Measurements from ENCODE around the gene IMPDH2. TPM values are rescaled to one million over a fixed set of nuclear protein-coding genes. Genes with fewer than 3 reads are reported as not detected.
A peak's percentile ranks its signal among the peaks of the same experiment; 100 is the strongest.

Gene IMPDH2
- total RNA-seq, 1 donor from 2014 or later: 38.6 TPM

DNA sequence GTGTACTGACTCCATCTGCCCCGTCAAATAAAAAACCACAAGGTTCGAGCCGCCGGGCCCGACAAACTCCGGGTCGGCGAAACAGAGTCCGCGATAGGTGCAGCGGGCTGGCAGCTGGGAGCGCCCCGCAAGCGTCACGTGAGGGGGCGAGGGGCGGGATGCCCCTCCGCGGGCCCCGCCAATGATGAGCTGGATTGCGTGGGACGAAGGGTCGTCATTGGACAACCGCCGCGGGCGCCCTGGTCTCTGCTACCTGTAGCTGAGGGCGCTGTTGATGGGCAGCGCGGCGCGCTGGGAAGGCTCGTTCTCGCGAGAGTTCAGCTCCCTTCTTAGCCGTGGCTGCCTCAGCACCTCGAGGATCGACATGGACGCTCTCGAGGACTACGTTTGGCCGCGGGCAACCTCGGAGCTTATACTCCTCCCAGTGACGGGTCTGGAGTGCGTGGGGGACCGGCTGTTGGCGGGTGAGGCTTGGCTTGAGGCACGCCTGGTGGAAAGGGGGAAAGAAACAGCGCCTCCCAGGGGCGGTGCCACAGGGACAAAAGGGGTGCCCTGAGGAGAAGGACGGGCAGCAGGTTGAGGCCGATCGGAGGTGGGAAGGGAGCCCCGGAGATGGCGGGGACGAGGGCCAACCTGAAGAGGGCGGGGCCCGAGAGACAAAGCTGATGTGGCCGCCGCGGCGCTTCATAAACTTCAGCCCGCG lies 22.0 kb downstream of the IMPDH2 start, which contains the start of gene WDR6:
Gene WDR6 (plus strand): TSS at position 324 of the 703 bp plus-strand sequence. CDS start 41 bp downstream, at position 365.
- DNase-seq (ENCODE audit: low spot score) (peak; percentile 98), ATAC-seq (peak; percentile 90)

DNA sequence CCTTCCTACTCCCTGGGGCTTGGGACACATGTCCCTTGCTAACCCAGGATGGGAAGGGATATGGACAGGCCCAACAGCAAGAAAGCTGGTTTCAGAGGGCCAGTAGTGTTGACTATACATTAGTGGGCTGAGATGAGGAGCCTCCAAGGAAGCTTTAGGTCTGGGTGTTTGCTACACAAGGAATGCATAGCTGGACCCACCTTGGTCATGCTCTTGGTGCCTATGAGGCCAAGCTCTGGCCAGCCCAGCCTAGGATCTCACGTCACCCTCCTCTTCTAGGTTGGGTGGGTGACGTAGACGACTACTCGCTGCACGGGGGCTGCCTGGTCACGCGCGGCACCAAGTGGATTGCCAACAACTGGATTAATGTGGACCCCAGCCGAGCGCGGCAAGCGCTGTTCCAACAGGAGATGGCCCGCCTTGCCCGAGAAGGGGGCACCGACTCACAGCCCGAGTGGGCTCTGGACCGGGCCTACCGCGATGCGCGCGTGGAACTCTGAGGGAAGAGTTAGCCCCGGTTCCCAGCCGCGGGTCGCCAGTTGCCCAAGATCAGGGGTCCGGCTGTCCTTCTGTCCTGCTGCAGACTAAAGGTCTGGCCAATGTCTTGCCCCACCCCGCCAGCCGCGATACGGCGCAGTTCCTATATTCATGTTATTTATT lies 22.7 kb downstream of the IMPDH2 start:
- ATAC-seq: peak; percentile 1
- no peak for DNase-seq (ENCODE audit: low spot score)

DNA sequence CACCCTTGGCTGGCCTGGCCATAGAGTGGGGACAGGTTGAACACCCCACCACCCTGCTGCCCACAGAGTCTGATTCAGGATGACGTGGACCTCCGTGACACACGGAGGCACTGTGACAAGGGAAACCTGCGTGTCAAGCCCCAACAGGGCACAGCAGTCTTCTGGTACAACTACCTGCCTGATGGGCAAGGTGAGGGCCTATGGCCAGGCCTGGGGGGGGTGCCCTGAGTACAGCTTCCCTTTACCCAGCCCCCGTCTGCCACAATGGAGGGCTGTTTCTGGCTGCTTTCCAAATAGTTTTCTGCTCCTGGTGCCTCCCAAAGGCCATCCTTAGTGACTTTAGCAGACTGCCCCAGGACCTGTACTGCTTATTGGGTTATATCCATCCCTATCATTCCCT lies 23.2 kb downstream of the IMPDH2 start:
- DNase-seq (ENCODE audit: low spot score): no peak
- no peak for ATAC-seq

DNA sequence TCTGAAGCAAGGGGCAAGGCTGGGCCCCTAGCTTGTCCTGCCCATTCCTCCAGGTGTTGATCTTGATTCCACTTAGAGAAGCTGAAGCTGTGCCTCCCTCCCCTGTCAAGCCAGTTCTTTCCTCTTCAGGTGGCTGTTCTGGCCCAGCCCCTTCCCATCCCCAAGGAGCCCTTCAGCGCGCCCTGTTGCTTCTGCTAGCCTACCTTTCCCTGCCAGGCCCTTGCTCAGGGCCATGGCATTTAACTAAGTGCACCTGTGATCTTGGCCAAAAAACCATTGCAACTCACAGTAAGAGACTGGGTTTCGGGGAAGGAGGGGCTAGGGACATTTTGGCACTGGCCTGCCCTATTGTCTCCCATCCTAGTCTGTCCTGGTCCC lies 23.9 kb downstream of the IMPDH2 start:
- ATAC-seq (no peak), DNase-seq (ENCODE audit: low spot score) (no peak)

DNA sequence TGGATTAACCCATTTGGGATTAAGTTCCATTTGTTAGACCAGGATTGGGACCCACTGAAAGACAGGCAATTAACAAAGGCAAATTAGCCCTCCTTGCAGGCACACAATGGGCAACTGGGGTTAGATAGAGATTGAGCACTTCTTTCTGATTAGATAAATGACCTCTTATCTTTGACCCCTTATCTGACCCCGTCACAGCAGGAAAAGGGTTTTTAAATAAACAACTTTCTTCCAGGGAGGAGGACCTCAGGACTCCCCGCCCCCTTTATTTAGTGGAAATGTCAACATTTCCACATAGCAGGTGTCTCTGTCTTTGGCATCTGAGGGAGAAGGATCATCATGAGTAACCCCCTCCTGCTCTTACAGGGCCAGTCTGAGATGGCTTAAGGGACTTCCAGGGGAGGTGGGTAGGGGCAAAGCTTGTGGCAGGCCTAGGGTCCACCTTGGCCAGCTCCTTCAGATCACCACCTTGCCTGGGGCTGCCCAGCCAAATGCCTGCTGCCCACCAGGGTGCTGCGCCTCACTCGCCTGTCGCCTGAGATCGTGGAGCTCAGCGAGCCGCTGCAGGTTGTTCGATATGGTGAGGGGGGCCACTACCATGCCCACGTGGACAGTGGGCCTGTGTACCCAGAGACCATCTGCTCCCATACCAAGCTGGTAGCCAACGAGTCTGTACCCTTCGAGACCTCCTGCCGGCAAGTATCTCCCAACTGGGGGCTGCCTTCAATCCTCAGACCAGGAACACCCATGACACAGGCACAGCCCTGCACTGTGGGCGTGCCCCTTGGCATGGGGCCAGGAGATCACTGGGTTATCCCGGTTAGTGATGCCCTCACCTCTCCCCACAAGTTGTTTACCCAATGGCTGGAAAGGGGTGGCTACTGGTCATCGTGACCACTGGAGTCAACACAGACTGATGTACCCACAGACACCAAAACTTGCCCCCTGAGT lies 24.6 kb downstream of the IMPDH2 start:
- ATAC-seq (peak; percentile 1), DNase-seq (ENCODE audit: low spot score) (peak; percentile 70)

DNA sequence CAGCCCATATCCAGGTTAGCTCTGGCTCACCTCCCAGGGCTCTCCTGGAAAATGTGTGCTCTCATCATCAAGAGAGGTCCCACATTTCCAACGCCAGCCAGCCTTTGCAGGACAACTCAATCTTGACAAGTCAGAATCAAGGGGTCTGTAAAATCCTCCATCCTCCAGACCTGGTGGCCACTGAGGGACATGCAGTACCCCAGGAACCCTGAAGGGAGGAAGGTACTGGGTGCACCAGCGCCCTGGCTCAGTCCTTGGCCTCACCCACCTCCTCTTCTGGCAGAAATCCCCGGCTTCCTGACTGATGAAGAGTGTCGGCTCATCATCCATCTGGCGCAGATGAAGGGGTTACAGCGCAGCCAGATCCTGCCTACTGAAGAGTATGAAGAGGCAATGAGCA lies 28.0 kb downstream of the IMPDH2 start:
- ATAC-seq (no peak), DNase-seq (ENCODE audit: low spot score) (no peak)

DNA sequence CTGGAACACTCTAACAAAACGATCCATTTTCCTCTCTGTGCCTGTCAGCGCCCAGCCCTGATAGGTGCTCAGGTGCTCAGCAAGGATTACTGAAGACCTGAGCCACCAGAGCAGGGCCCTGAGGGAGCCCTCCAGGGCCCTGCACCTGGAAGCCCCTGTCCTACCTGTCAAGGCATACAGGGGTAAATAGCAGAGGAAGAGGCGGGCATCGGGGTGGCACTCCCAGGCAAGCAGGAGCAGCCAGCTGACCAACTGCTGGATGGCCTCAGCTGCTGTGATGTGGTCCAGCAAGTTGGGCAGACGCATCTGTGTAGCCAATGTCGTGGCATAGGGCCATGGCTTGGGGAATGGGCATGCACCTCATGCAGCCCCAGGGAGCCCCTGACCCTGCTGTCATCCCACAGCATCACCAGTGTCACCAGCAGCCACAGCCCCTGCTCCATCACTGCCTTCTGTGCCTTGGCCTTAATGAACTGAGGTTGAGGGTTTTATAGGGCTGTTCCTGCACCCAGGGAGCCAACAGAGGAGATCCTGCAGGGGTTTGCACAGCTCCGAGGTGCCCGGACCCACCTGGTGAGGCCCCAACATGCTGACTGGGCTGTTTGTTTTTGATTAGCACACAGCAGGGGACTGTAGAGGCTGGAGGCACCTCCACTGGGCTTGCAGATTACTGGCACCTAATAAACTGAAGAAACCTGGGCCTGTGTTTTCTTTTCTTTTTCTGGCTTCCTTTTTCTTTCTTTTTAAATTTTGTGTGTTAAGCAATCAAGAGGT lies 29.9 kb downstream of the IMPDH2 start:
- no peak for DNase-seq (ENCODE audit: low spot score)
- ATAC-seq: no peak

DNA sequence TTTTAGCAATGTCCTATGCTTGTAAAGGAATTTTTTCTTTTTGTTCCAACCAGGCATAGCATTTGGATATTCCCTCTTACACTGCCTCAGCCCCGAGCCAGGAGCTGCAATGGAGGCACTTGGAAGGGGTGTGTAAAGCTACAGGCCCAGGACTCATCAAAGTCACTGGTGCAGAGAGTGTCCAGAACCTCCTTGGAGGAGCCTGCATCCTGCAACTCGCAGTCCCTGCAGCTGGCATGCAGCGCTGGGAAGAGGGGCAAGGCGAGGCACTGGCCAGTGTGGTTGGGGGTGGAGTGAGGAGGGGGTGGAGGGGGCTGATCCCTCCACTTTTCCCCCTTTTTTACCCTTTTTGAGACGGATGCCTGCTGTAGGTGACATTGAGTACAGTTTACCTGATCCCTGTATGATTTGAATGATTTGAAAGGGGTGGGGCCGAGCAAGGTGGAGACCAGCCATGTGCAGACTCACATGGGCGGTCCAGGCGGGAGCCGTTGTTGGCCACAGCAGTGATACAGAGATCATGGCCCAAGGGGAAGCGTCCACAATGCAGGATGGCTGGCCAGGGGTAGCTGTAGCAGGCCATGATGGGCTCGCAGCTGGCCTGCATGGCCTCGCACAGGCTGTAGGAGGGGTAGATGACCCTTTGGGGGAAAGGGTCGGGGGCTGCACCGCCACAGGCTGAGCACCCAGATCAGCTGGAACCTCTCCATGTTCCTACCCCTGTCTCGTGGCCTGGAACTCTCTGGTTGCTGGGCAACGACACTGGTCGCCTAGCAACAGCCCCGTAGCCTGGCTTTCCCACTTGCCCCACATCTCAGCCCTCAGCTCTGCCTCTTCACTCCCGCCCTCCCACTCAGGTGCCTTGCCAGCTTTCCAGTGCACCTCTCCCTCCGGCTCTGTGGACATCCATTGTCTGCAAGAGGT lies 31.2 kb downstream of the IMPDH2 start:
- no peak for DNase-seq (ENCODE audit: low spot score)
- ATAC-seq: no peak

DNA sequence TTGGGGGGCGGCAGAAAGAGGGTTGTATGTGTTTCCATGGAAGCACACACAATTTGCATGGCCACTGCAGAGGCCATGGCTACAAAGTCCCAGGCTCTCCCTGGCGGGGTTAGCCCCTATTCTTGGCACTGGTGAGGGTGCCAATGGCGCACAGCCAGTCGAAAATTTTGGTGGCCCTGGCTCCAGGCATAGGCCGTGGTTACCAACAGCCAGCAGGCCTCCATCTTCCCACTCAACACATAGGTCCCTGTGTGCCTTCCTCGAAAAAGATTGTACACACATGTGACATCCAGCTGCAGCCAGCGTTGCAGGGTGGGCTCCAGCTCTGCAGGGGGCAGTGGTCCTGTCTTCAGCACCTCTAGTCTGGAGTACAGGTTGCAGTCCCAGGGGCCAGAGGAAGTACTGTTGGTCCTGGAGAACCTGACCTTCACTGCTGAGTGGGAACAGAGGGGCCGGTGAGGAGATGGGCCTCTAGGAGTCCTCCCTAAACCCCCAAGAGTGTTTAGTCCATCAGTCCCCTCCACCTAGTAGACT lies 32.0 kb downstream of the IMPDH2 start:
- no peak for DNase-seq (ENCODE audit: low spot score)

DNA sequence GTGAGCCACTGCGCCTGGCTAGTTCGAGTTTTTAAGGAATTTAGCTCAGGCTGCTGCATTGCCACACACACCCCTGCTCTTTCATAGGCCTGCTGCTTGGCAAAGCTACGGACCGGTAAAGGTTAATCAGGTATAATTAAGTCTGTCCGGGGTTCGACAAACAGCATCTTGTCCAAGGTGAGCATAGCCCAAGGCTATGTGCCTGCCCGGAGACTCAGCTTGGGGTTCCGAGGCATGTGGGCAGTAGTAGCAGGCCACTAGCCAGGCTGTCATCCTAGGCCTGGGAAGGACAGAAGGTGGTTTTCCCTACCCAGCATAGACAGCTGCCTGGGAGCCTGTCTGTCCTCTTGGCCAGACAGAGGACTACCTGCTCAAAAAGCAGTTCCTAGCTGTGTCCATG lies 32.6 kb downstream of the IMPDH2 start:
- DNase-seq (ENCODE audit: low spot score): no peak
- no peak for ATAC-seq

More for the DNA sequence above, 32.0 kb downstream of the IMPDH2 start:
- ATAC-seq: no peak

DNA sequence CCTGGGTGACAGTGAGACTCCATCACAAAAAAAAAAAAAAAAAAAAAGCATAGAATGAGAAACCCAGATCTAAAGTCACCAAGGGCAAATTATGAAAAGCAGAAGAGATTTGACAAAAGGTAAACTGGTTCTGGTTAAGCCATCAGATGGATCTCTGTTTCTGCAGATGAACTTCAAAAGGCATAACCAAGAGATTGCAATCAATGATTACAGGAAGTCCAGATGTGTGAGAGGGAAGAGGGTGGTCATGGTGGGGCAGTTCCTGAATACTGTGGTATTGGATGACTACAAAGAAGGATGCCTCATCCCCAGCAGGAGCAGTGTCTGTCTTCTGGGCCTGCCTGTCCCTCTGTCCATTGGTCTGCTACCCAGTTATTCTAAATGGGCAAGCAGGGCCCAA lies 35.4 kb downstream of the IMPDH2 start:
- ATAC-seq (no peak), DNase-seq (ENCODE audit: low spot score) (no peak)

DNA sequence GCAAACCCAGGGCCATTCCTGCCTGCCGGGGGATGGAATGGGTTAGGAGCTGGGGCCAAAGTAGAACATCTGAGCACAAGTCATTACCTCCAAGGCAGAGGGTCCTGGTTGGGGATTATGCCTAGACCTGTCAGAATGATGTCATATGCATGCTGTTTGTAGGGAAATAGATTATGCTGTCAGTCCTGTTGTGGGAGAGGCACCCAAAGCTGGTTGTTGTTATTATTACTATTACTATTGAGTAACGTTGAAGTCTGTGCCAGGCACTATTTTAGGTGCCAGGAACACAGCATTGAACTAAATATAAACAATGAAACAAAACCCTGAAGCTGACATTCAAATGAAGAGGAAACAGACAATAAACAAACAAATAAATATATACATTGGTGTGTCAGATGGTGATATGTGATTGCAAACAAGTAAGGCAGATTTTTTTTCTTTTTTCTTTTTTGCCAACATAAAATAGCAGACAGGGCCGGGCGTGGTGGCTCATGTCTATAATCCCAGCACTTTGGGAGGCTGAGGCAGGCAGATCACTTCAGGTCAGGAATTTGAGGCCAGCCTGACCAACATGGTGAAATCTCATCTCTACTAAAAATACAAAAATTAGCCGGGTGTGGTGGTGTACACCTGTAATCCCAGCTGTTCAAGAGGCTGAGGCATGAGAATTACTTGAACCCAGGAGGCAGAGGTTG lies 37.2 kb downstream of the IMPDH2 start:
- DNase-seq (ENCODE audit: low spot score): no peak
- ATAC-seq: no peak

DNA sequence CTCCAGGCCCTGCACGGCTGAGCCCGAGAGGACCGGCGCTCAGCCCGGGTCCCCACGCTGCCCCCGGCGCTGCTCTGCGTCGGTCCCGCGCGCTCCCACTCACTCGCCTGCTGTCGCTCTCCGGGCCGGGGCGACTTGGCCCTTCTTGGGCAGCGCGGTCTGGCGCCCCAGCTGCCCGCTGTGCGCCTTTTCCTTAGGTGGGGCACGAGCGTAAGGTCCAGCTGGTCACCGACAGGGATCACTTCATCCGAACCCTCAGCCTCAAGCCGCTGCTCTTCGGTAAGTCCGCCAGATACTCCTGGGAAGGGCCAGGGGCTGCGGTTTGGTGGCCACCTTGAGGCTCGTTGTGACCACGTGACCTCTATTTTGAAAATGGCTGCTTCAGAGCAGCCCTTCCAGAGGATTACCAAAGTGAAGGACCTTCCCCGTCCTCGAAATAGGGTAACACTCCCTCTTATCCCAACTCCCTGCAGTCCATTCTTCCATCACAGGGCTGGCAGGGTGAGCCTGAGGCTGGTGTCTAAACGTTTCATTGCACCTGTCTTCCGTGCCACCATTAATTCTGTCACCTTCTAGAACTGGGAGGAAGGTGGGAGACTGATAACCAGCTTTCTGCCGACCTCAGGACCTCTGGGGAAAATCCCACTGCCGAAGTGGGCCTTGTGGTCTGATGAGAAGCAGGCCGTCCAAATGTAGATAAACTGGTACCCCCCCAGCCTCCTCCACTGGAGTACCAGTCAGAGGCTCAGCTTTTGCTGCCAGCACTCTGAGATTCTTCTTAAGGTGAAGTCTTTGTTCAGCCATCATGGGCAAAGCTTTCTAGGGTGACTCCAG lies 38.3 kb downstream of the IMPDH2 start:
- DNase-seq (ENCODE audit: low spot score): peak; percentile 48
- ATAC-seq: peak; percentile 5

DNA sequence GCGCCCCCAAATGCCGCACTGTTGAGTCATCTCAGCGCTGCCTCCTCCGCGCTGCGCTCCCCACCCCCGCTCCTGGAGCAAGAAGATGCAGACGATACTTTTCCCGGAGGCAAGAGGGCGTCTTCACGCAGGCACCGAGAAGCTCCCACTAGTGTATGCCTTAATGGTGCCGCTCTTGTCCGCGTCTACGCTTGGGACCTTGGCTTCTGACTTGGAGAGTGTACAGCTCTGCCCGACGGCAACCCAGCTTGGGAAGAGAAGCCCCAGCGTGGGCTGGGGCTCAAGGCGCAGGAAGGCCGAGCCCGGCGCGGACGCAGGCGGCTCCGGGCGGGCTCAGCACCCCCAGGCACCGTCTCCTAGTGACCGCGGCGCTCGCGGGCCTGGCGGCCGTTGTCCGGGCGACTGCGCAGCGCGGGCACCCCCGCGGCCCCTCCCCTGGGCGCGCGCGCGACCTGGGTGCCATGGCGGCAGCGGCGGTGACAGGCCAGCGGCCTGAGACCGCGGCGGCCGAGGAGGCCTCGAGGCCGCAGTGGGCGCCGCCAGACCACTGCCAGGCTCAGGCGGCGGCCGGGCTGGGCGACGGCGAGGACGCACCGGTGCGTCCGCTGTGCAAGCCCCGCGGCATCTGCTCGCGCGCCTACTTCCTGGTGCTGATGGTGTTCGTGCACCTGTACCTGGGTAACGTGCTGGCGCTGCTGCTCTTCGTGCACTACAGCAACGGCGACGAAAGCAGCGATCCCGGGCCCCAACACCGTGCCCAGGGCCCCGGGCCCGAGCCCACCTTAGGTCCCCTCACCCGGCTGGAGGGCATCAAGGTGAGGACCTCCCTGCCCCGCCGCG lies 39.2 kb downstream of the IMPDH2 start, which contains the start of gene P4HTM:
Gene P4HTM (plus strand): TSS at position 446 of the 840 bp plus-strand sequence. CDS start 16 bp downstream, at position 462.
- DNase-seq (ENCODE audit: low spot score) (peak; percentile 70), ATAC-seq (peak; percentile 89)

DNA sequence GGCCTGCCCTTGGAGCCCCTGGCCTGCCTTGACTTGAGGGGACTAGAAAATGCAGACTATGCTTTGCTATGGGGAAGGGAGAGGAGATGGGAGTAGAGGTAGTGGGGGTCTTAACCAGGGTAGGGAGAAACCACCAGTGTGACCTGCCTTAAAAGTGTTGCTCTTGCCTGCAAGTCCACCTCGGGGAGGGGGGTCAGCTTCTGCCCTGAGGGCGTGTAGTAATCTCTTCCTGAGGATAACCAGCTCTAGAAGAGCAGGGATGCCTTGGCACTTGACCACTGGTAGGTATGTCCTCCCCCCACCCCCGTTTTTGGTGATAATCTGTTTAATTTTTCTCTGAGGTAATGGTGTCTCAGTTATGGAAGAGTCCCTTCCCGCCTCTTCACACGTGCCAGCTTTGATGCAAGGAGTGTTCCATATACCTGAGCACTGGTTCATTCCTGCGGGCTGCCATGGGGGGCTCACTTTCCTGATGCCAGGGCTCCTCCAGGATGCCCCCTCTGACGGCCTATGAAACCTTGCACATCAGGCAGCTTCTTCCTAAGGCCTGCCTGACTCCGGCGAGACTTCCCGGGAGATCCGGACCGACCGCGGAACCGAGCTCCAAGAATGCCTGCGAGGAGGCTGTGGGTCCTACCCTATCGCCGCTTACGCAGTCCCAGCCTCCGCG lies 39.9 kb downstream of the IMPDH2 start:
- DNase-seq (ENCODE audit: low spot score) (no peak), ATAC-seq (no peak)

DNA sequence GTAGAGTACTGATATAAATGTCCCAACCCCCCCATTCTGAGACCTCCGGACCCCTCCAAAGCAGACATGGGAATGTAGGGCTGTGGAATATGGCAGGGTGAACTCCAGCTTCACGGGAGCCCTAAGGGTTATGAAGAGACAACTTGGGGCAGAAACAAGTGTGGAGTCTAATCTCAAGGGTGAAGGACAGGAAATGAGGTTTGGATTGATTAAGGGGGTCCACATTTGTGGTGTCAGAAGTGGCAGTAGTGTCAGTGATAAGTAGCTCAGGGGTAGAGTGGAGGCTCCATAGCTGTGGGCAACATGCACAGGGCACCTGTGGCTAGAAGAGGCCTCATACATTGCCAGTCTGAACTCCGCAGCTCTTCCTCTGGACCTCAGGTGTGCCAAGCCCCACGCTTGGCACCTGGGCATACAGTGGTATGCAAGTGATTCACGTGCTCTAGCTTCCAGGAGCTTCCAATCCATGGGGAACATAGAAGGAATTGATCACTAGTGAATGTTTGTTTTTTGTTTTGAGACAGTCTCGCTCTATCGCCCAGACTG lies 43.3 kb downstream of the IMPDH2 start:
- ATAC-seq (no peak), DNase-seq (ENCODE audit: low spot score) (no peak)

Measured in left lobe of liver (tissue), 2 donors.